WERI-Rb-1 (cell line): ENCODE results near the gene LITAFD.

Source experiments
- DNase-seq: peaks from one replicate; pipeline ENCODE4 v3.0.0-alpha.2; 2020
- H3K27ac ChIP-seq: fragments of 250-450 bp; sonication (Bioruptor Pico); 2 replicates; pipeline ENCODE4 v1.5.1; 2020; ENCODE audit warnings: mild to moderate bottlenecking, moderate library complexity
- H3K27me3 ChIP-seq: fragments of 250-450 bp; sonication (Bioruptor Pico); 2 replicates; pipeline ENCODE4 v1.5.1; 2021; ENCODE audit warnings: mild to moderate bottlenecking, low read depth, moderate library complexity; ENCODE audit not compliant: insufficient read depth, severe bottlenecking
- H3K36me3 ChIP-seq: fragments of 250-450 bp; sonication (Bioruptor Pico); 2 replicates; pipeline ENCODE4 v1.5.1; 2020; ENCODE audit warnings: mild to moderate bottlenecking, moderate library complexity
- H3K4me3 ChIP-seq: 2 replicates; pipeline ENCODE4 v1.5.1; 2011; ENCODE audit warnings: low read depth, mild to moderate bottlenecking, control low read depth, low read length
- H3K9me3 ChIP-seq: fragments of 250-450 bp; sonication (Bioruptor Pico); 2 replicates; pipeline ENCODE4 v1.5.1; 2021; ENCODE audit warnings: mild to moderate bottlenecking, moderate library complexity; ENCODE audit not compliant: severe bottlenecking
- CTCF ChIP-seq: IDR thresholded peaks from 2 replicates; pipeline ENCODE4 v1.5.1; 2011; ENCODE audit warnings: low read depth, mild to moderate bottlenecking, control low read depth, inconsistent platforms, low read length

The LITAFD gene

GRCh38 chr16:8886593-8887430, 4.7 kb downstream of the LITAFD start:
- TF ChIP-seq CTCF = no peak
- no peak overlapping the region for H3K27ac ChIP-seq
- H3K27me3 ChIP-seq = no peaks in the 10 kb centered on the region
- DNase-seq = no peak
- H3K4me3 ChIP-seq = no peak overlapping the region
- H3K9me3 ChIP-seq = no peaks in the 10 kb centered on the region
- peaks cover 15% of the 10 kb centered on the region for H3K36me3 ChIP-seq

- H3K36me3 ChIP-seq = peaks cover 20% of the 10 kb centered on the region
- H3K4me3 ChIP-seq = no peak overlapping the region
- no peak overlapping the region for H3K27ac ChIP-seq
- no peak for DNase-seq
- H3K9me3 ChIP-seq = no peaks in the 10 kb centered on the region
- no peak for TF ChIP-seq CTCF
- no peaks in the 10 kb centered on the region for H3K27me3 ChIP-seq
These were observed 5.2 kb downstream of the LITAFD start for GRCh38 chr16:8887431-8887765.

GRCh38 chr16:8887952-8888560, 5.9 kb downstream of the LITAFD start:
- no peaks in the 10 kb centered on the region for H3K27me3 ChIP-seq
- H3K4me3 ChIP-seq = no peak overlapping the region
- no peak for TF ChIP-seq CTCF
- no peaks in the 10 kb centered on the region for H3K9me3 ChIP-seq
- no peak overlapping the region for H3K27ac ChIP-seq
- peaks cover 24% of the 10 kb centered on the region for H3K36me3 ChIP-seq
- no peak for DNase-seq

GRCh38 chr16:8888951-8889892, 7.1 kb downstream of the LITAFD start:
- Histone ChIP-seq H3K36me3 (peaks cover 36% of the 10 kb centered on the region), H3K27ac (no peak overlapping the region), H3K9me3 (no peaks in the 10 kb centered on the region), H3K4me3 (no peak overlapping the region), H3K27me3 (no peaks in the 10 kb centered on the region)
- no peak for TF ChIP-seq CTCF
- no peak for DNase-seq

GRCh38 chr16:8889893-8890548, 7.9 kb downstream of the LITAFD start:
- Histone ChIP-seq H3K27ac (no peak overlapping the region), H3K9me3 (no peaks in the 10 kb centered on the region), H3K36me3 (peaks cover 44% of the 10 kb centered on the region), H3K27me3 (no peaks in the 10 kb centered on the region), H3K4me3 (no peak overlapping the region)
- DNase-seq = no peak
- TF ChIP-seq CTCF = no peak
